AG10803 (cell line): Measurements from ENCODE around the gene SHOC2.

Experiments
- DNase-seq: peaks from one replicate; pipeline ENCODE4 v3.0.0; 2010; ENCODE audit warnings: low read depth
- H3K4me3 ChIP-seq: 2 replicates; pipeline ENCODE4 v1.5.1; 2011; ENCODE audit warnings: mild to moderate bottlenecking, low read length, control low read depth
- TF ChIP-seq, protein P1 (sequence below): conservative IDR thresholded peaks from 2 replicates; pipeline ENCODE4 v1.5.1; 2011; ENCODE audit warnings: mild to moderate bottlenecking, low read length, control low read depth, inconsistent platforms

SHOC2 gene

DNA sequence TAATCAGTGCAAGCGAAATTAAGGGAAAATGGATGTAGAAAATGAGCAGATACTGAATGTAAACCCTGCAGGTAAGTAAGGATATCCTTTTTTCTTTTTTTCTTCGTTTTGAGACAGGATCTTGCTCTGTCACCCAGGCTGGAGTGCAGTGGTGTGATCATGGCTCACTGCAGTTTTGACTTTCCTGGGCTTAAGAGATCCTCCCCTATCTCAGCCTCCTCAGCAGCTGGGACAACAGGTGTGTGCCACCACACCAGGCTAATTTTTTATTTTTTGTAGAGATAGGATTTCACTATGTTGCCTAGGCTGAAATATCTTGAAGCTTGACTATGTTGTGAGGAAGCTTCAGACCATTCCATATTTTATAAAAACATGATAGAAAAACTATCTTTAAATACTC, 43.4 kb upstream of the SHOC2 start:
- H3K4me3 ChIP-seq, result no peak overlapping the region
- DNase-seq, result no peak
- TF ChIP-seq, protein P1, sequence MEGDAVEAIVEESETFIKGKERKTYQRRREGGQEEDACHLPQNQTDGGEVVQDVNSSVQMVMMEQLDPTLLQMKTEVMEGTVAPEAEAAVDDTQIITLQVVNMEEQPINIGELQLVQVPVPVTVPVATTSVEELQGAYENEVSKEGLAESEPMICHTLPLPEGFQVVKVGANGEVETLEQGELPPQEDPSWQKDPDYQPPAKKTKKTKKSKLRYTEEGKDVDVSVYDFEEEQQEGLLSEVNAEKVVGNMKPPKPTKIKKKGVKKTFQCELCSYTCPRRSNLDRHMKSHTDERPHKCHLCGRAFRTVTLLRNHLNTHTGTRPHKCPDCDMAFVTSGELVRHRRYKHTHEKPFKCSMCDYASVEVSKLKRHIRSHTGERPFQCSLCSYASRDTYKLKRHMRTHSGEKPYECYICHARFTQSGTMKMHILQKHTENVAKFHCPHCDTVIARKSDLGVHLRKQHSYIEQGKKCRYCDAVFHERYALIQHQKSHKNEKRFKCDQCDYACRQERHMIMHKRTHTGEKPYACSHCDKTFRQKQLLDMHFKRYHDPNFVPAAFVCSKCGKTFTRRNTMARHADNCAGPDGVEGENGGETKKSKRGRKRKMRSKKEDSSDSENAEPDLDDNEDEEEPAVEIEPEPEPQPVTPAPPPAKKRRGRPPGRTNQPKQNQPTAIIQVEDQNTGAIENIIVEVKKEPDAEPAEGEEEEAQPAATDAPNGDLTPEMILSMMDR, result no peak

DNA sequence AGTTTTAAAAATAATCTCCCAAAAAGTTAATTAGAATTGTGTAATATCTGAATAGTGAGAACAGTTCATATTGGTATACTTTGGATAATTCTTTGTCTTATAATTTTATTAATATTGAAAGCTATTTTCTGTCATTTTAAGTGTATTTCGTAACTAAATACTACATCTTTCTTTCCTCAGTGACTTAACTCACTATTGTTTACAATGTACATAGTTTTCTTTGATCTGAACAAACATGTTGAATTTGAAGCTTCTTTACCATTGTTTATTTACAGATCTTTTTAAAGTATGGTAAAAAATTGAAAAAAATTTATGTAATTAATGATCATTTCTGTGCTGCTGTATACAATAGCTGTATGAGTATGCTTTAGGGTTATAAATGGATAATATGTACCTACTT, 42.6 kb upstream of the SHOC2 start:
- TF ChIP-seq, protein P1, result no peak
- DNase-seq, result no peak
- no peak overlapping the region for H3K4me3 ChIP-seq

DNA sequence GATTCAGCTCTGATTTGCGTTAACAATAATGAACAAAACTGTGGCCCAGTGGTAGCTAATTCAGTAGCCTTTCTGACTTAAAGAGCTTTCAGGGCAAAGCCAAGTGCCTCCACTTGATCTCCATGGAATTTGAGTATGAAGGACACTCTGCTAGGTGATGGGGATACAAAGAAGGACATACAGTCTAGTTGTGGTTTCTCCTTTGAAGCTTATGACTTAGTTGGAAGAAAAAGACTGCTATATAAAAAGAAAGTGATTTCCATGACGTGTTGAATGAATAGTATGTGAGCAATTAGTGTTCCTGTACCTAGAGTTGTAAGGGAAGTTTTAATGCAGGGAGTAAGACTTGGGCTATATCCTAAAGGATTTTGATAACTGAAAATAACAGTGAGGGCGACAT, 39.4 kb upstream of the SHOC2 start:
- DNase-seq, result no peak
- no peak overlapping the region for H3K4me3 ChIP-seq
- TF ChIP-seq, protein P1, result no peak

DNA sequence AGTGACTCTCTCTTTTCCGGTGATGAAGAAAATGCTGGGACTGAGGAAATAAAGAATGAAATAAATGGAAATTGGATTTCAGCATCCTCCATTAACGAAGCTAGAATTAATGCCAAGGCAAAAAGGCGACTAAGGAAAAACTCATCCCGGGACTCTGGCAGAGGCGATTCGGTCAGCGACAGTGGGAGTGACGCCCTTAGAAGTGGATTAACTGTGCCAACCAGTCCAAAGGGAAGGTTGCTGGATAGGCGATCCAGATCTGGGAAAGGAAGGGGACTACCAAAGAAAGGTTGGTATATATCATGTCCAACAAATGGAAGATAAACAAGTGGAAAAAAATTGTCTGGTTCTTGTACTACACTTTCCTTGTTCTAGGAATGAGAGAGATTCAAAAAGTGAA, 38.2 kb upstream of the SHOC2 start:
- no peak overlapping the region for H3K4me3 ChIP-seq
- TF ChIP-seq, protein P1, result no peak
- no peak for DNase-seq

DNA sequence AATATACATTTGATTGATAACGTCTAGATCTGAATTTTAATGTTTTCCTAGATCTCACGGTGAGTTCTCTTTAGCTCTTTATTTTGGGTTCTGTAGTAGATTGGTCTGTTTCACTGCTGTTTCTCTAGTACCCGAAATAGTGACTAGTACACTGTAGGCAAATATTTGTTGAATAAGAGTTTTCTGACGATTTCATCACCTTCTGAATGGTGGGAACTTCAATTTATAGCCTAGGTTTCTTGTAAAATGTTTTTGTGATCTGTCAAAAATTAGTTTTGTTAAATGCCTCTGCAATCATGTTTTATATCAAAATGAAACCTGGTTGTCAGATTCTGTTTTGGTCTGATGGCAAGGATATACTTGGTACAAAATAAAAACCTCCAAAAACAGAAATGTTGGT, 37.5 kb upstream of the SHOC2 start:
- TF ChIP-seq, protein P1, result no peak
- H3K4me3 ChIP-seq, result no peak overlapping the region
- no peak for DNase-seq

DNA sequence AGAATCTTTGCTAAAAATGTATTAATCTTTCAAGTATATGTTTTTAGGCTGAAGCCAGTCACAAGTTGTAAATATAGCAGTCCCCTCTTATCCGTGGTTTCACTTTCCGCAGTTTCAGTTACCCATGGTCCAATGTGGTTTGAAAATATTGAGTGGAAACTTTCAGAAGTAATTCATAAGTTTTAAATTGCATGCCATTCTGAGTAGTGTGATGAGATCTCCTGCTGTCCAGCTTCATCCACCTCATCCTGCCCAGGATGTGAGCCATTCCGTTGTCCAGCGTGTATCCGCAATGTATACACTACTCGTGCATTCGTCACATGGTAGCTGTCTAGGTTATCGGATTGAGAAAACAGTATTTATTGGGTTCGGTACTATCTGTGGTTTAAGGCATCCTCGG, 35.5 kb upstream of the SHOC2 start:
- no peak overlapping the region for H3K4me3 ChIP-seq
- no peak for DNase-seq
- TF ChIP-seq, protein P1, result no peak

DNA sequence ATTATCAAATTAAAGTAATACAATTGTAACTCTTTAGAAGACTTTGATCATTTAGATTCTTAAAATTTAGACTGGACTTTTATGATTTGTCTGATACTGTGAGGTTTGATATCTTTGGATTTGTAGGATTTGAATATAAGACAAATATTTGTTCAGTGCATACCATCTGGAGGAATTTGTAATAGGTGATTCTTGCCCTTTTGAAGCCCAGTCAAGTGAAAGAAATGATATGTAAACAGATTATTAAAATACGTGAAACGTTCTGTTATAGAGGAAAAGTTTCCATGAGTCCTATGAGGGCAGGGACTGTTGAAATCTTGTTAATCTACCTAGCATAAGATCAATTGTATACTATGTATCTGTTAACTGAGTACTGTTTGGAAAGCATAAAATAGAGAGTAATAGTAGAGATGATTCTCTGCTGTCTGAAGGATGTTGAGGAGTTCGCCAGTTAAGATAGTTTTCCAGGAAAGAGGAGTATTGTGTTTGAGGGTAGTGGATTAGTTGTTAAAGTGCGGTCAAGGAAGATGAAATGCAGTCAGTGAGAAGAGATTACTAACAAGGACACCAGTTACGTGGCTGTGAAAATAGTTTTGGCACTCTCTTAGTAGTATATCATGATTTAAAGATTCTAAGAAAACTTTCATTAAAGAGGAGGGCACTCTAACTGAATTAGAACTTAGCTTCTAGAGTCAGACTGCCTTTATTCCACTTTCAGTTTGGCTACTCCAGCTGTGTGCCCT, 33.3 kb upstream of the SHOC2 start:
- DNase-seq, result no peak
- TF ChIP-seq, protein P1, result no peak
- H3K4me3 ChIP-seq, result no peak overlapping the region
